BE2C (cell line): ENCODE results near the gene ARRB1.
"Not testable (repeated sequence)": the region's sequence is repeated elsewhere in the genome, so short reads cannot be mapped to it uniquely, and the experiment has no call there.

Experiments
- DNase-seq: peaks from one replicate; pipeline ENCODE4 v3.0.0-alpha.2; 2020
- H3K27me3 ChIP-seq: fragments of 250-450 bp; sonication (Bioruptor Pico); 2 replicates; pipeline ENCODE4 v1.5.1; 2020; ENCODE audit warnings: mild to moderate bottlenecking
- H3K36me3 ChIP-seq: fragments of 250-450 bp; sonication (Bioruptor Pico); 2 replicates; pipeline ENCODE4 v1.5.1; 2020; ENCODE audit warnings: mild to moderate bottlenecking
- H3K4me1 ChIP-seq: fragments of 250-450 bp; sonication (Bioruptor Pico); 2 replicates; pipeline ENCODE4 v1.5.1; 2020
- H3K4me3 ChIP-seq: 2 replicates; pipeline ENCODE4 v1.5.1; 2011; ENCODE audit warnings: low read depth, low read length
- H3K9me3 ChIP-seq: fragments of 250-450 bp; sonication (Bioruptor Pico); 2 replicates; pipeline ENCODE4 v1.5.1; 2020
- TF ChIP-seq, protein P1 (sequence below): IDR thresholded peaks from 2 replicates; pipeline ENCODE4 v1.5.1; 2012; ENCODE audit warnings: mild to moderate bottlenecking, low read depth, low read length

The ARRB1 gene

DNA sequence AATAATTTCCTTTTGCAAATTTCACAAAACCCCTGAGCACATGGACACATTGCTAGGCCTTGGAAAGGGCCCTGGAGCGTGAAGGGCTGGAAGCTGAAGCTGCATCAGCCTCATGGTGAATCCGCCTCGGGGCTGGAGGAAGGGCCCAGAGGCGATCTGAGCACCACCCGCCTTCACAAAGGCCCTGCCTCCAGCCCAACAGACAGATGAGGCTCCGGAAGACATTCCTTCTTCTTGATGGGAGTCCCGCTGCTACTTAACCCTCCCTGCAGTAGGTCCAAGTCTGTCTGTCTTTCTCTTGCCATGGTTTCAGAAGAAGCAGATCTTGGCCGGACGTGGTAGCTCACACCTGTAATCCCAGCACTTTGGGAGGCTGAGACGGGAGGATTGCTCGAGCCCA lies 16.5 kb downstream of the ARRB1 start:
- Histone ChIP-seq H3K9me3 (no peaks in the 10 kb centered on the region), H3K4me1 (peaks cover 45% of the 10 kb centered on the region), H3K27me3 (no peaks in the 10 kb centered on the region), H3K36me3 (peaks cover 10% of the 10 kb centered on the region; the same call in 1 of the 2 replicates), H3K4me3 (no peak overlapping the region)
- TF ChIP-seq, protein P1, sequence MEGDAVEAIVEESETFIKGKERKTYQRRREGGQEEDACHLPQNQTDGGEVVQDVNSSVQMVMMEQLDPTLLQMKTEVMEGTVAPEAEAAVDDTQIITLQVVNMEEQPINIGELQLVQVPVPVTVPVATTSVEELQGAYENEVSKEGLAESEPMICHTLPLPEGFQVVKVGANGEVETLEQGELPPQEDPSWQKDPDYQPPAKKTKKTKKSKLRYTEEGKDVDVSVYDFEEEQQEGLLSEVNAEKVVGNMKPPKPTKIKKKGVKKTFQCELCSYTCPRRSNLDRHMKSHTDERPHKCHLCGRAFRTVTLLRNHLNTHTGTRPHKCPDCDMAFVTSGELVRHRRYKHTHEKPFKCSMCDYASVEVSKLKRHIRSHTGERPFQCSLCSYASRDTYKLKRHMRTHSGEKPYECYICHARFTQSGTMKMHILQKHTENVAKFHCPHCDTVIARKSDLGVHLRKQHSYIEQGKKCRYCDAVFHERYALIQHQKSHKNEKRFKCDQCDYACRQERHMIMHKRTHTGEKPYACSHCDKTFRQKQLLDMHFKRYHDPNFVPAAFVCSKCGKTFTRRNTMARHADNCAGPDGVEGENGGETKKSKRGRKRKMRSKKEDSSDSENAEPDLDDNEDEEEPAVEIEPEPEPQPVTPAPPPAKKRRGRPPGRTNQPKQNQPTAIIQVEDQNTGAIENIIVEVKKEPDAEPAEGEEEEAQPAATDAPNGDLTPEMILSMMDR: no peak
- DNase-seq: no peak

DNA sequence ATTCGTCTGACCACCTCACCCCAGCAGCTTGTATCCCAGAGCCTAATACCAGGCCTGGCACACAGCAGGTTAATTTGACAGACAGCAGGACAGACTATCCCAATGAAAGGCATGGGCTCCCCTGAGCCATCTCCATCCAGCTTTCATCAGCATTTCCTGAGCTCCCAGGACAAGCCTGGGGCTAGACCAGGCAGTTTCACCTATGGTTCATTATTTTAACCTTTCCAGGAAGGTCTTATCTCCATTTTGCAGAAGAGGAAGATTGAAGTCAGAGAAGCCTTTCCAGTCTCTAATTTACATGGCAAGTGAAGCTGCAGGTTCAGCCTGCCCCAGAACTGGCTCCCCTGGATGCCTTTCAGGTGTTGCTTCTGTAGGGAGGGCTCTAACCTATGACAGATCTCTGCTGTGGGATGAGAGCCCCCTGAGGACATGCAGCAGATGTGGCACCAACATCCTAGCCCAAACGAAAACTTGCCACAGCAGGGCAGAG lies 17.0 kb downstream of the ARRB1 start:
- peaks cover 42% of the 10 kb centered on the region for H3K4me1 ChIP-seq
- no peaks in the 10 kb centered on the region for H3K9me3 ChIP-seq
- peaks cover 10% of the 10 kb centered on the region; the same call in 1 of the 2 replicates for H3K36me3 ChIP-seq
- H3K4me3 ChIP-seq: no peak overlapping the region
- H3K27me3 ChIP-seq: no peaks in the 10 kb centered on the region
- no peak for DNase-seq
- TF ChIP-seq, protein P1: no peak

DNA sequence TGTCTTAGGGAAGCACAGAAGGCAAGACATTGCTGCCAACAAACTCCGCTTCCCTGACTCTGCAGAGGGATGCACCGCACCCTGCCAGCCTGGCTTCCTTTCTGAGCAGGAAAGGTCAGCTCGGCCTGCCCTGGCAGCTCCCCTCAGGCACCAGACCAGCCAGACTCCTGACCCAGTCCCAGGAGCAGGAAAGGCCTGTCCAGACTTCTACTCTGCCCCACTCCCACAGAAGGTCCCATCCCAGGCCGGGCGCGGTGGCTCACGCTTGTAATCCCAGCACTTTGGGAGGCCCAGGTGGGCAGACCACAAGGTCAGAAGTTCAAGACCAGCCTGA lies 17.7 kb downstream of the ARRB1 start:
- no peak overlapping the region for H3K4me3 ChIP-seq
- H3K36me3 ChIP-seq: peaks cover 10% of the 10 kb centered on the region; the same call in 1 of the 2 replicates
- H3K27me3 ChIP-seq: no peaks in the 10 kb centered on the region
- peaks cover 40% of the 10 kb centered on the region for H3K4me1 ChIP-seq
- no peak for DNase-seq
- H3K9me3 ChIP-seq: no peaks in the 10 kb centered on the region
- TF ChIP-seq, protein P1: no peak

DNA sequence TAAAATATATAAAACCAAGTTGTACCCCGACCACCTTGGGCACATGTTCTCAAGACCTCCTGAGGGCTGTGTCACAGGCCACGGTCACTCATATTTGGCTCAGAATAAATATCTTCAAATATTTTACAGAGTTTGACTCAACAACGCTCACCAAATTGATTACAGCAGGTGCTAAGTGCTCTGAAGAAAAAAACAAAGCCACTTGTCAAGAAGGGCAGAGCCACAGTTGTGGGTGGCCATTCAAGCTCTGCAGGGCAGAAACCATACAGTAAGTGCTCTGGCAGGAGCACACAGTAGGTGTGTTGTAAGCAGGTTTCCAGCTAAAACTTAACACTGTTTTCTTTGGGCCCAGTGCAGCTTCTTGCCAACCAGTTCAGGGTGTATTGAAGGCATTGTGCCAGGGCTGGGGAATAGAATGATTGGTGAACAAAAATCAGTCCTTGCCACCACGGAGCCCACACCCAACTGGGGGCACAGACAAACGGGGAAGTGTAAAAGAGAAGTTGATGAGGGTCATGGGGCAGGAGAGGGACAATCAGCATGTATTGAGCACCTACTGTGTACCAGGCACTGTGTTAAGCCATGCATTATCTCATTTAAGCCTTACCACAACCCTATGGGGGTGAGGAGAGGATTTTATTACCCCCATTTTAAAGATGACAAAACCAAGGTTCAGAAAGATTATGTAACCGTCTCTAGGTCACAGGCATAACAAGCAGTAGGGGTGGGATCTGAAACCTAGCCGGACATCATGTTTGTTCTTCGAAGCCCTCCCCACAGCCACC lies 18.2 kb downstream of the ARRB1 start:
- Histone ChIP-seq H3K4me3 (no peak overlapping the region), H3K4me1 (peaks cover 40% of the 10 kb centered on the region), H3K27me3 (no peaks in the 10 kb centered on the region), H3K36me3 (peaks cover 10% of the 10 kb centered on the region; the same call in 1 of the 2 replicates), H3K9me3 (no peaks in the 10 kb centered on the region)
- TF ChIP-seq, protein P1: no peak
- no peak for DNase-seq

DNA sequence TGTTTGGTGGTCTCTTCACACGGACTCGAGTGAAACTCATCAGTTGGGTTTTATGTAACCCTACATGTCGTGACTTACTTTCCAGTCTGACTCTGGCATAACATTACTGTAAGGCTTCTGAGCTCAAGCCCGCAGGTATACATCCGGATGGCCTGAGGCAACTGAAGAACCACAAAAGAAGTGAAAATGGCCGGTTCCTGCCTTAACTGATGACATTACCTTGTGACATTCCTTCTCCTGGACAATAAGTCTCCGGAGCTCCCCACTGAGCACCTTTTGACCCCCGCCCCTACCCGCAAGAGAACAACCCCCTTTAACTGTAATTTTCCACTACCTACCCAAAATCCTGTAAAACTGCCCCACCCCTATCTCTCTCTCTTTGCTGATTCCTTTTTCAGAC lies 19.7 kb downstream of the ARRB1 start:
- H3K4me3 ChIP-seq, H3K9me3 ChIP-seq, DNase-seq, H3K36me3 ChIP-seq, H3K27me3 ChIP-seq: not testable (repeated sequence)
- H3K4me1 ChIP-seq: peaks cover 31% of the 10 kb centered on the region

DNA sequence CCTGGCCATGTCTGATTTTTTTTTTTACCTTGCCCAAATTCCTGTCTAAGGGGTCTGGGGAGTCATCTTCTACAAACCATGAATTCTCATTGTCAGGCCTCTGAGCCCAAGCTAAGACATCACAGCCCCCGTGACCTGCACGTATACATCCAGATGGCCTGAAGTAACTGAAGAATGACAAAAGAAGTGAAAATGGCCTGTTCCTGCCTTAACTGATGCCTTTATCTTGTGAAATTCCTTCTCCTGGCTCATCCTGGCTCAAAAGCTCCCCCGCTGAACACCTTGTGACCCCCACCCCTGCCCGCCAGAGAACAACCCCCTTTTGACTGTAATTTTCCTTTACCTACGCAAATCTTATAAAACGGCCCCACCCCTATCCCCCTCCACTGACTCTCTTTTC lies 20.2 kb downstream of the ARRB1 start:
- not testable (repeated sequence) for H3K4me3 ChIP-seq, DNase-seq, H3K27me3 ChIP-seq, H3K9me3 ChIP-seq, H3K36me3 ChIP-seq
- peaks cover 29% of the 10 kb centered on the region for H3K4me1 ChIP-seq

DNA sequence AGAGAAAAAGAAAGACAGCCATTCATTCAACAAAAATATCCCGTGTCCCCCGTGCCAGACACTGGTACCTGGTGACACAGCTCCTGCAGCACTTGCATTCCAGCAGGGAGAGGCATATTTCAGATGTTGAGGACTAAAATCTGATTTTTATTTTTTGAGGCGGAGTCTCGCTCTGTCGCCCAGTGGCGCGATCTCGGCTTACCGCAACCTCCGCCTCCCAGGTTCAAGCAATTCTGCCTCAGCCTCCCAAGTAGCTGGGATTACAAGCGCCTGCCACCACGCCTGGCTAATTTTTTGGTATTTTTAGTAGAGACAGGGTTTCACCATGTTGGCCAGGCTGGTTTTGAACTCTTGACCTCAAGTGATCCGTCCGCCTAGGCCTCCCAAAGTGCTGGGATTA lies 20.6 kb downstream of the ARRB1 start:
- H3K27me3 ChIP-seq, H3K36me3 ChIP-seq, DNase-seq, H3K9me3 ChIP-seq, H3K4me3 ChIP-seq: not testable (repeated sequence)
- H3K4me1 ChIP-seq: peaks cover 33% of the 10 kb centered on the region
